Activated naive CD4-positive, alpha-beta T cell treated with anti-CD3 and anti-CD28 coated beads, Interleukin-2, amount 50 U/mL, for 72 hours (primary cell): ENCODE data around the gene ZNF202. TPM values are rescaled to one million over a fixed set of nuclear protein-coding genes. Genes with fewer than 3 reads are reported as not detected.
"Not testable (repeated sequence)": the region's sequence is repeated elsewhere in the genome, so short reads cannot be mapped to it uniquely, and the experiment has no call there.

Experiments
- ATAC-seq, 2 donors: fragments of 150-1000 bp; cut with Tn5 transposase; 2 replicates each; pipeline ENCODE4 v1.10.0; 2021; ENCODE audit warnings: mild to moderate bottlenecking in 2 of 2, moderate library complexity in 2 of 2
- DNase-seq, 2 donors: peaks; one replicate each; pipeline ENCODE4 v3.0.0; 2021 to 2022; ENCODE audit warnings: low spot score in 2 of 2
- H3K27ac Mint-ChIP-seq, 2 donors: one replicate each; pipeline ENCODE4 v1.8.0; 2022; ENCODE audit warnings: mild to moderate bottlenecking in 2 of 2, mixed read lengths in 2 of 2
- H3K36me3 Mint-ChIP-seq, 2 donors: one replicate each; pipeline ENCODE4 v1.8.0; 2022; ENCODE audit warnings: mixed read lengths in 2 of 2
- H3K9me3 Mint-ChIP-seq, 2 donors: one replicate each; pipeline ENCODE4 v1.8.0; 2022; ENCODE audit warnings: mixed read lengths in 2 of 2
- total RNA-seq, 2 donors: library from RNA; stranded (reverse); gene quantifications; one replicate each; pipeline ENCODE4 v1.2.3, GENCODE V29; 2022

ZNF202 gene
- total RNA-seq, 2 donors from 2014 or later: 6.9 to 12.2 TPM

GRCh38 chr11:123751781-123752180 is 10.3 kb upstream of the ZNF202 start:
- Mint-ChIP-seq H3K27ac (no peak overlapping the region), H3K36me3 (no peaks in the 10 kb centered on the region), H3K9me3 (no peaks in the 10 kb centered on the region)
- DNase-seq: no peak
- ATAC-seq: no peak

GRCh38 chr11:123748349-123748748 is 6.9 kb upstream of the ZNF202 start:
- not testable (repeated sequence) for H3K27ac Mint-ChIP-seq, H3K9me3 Mint-ChIP-seq, DNase-seq, ATAC-seq, H3K36me3 Mint-ChIP-seq

GRCh38 chr11:123745764-123746451 is 4.4 kb upstream of the ZNF202 start:
- DNase-seq (no peak), ATAC-seq (no peak)
- no peaks in the 10 kb centered on the region for H3K9me3 Mint-ChIP-seq
- no peak overlapping the region for H3K27ac Mint-ChIP-seq
- peaks cover 5 to 11% of the 10 kb centered on the region in 2 donors for H3K36me3 Mint-ChIP-seq

GRCh38 chr11:123742724-123743120 is 1.3 kb upstream of the ZNF202 start:
- Mint-ChIP-seq H3K27ac (peak overlapping the region in 1 of 2 donors; percentile 91), H3K9me3 (no peaks in the 10 kb centered on the region), H3K36me3 (peaks cover 17 to 25% of the 10 kb centered on the region in 2 donors)
- ATAC-seq (no peak), DNase-seq (no peak)

- Mint-ChIP-seq H3K27ac (peak overlapping the region; percentile 91 to 93), H3K9me3 (no peaks in the 10 kb centered on the region), H3K36me3 (peaks cover 19 to 30% of the 10 kb centered on the region in 2 donors)
- DNase-seq (no peak), ATAC-seq (peak; percentile 16 to 17)
These were observed 717 bp upstream of the ZNF202 start for GRCh38 chr11:123742031-123742723.

- Mint-ChIP-seq H3K27ac (peak overlapping the region; percentile 91 to 99), H3K36me3 (peaks cover 22 to 32% of the 10 kb centered on the region in 2 donors), H3K9me3 (no peaks in the 10 kb centered on the region)
- DNase-seq (no peak), ATAC-seq (no peak)
These were observed 687 bp downstream of the ZNF202 start for GRCh38 chr11:123740787-123741158.

- Mint-ChIP-seq H3K36me3 (peaks cover 27 to 42% of the 10 kb centered on the region in 2 donors), H3K27ac (no peak overlapping the region), H3K9me3 (no peaks in the 10 kb centered on the region)
- ATAC-seq (no peak), DNase-seq (no peak)
These were observed 3.1 kb downstream of the ZNF202 start for GRCh38 chr11:123738374-123738773.

- no peak for DNase-seq
- ATAC-seq: no peak
- Mint-ChIP-seq H3K9me3 (no peaks in the 10 kb centered on the region), H3K27ac (no peak overlapping the region), H3K36me3 (peaks cover 20 to 38% of the 10 kb centered on the region in 2 donors)
These were observed 4.7 kb downstream of the ZNF202 start for GRCh38 chr11:123736769-123737168.

- ATAC-seq (no peak), DNase-seq (no peak)
- peaks cover 8 to 46% of the 10 kb centered on the region in 2 donors for H3K36me3 Mint-ChIP-seq
- peaks cover 12 to 28% of the 10 kb centered on the region in 2 donors for H3K9me3 Mint-ChIP-seq
- H3K27ac Mint-ChIP-seq: no peak overlapping the region
These were observed 11.9 kb downstream of the ZNF202 start for GRCh38 chr11:123729602-123730001.

- no peak for ATAC-seq
- no peak for DNase-seq
- H3K36me3 Mint-ChIP-seq: peaks cover 0 to 50% of the 10 kb centered on the region in 2 donors
- H3K9me3 Mint-ChIP-seq: peaks cover 12 to 31% of the 10 kb centered on the region in 2 donors
- no peak overlapping the region for H3K27ac Mint-ChIP-seq
These were observed 15.3 kb downstream of the ZNF202 start for GRCh38 chr11:123725995-123726655.

- ATAC-seq (peak; percentile 26 to 46), DNase-seq (no peak)
- no peak overlapping the region for H3K27ac Mint-ChIP-seq
- H3K9me3 Mint-ChIP-seq: peaks cover 0 to 1% of the 10 kb centered on the region in 2 donors
- peaks cover 0 to 9% of the 10 kb centered on the region in 2 donors for H3K36me3 Mint-ChIP-seq
These were observed 22.0 kb downstream of the ZNF202 start for GRCh38 chr11:123719452-123719851.

- ATAC-seq (no peak), DNase-seq (no peak)
- Mint-ChIP-seq H3K36me3 (peaks cover 0 to 7% of the 10 kb centered on the region in 2 donors), H3K27ac (peak overlapping the region in 1 of 2 donors; percentile 5), H3K9me3 (no peaks in the 10 kb centered on the region)
These were observed 23.0 kb downstream of the ZNF202 start for GRCh38 chr11:123718469-123718868.

- Mint-ChIP-seq H3K36me3 (peaks cover 0 to 7% of the 10 kb centered on the region in 2 donors), H3K9me3 (no peaks in the 10 kb centered on the region), H3K27ac (peak overlapping the region in 1 of 2 donors; percentile 5)
- ATAC-seq (peak; percentile 26 to 86), DNase-seq (no peak)
These were observed 23.4 kb downstream of the ZNF202 start for GRCh38 chr11:123718063-123718462.

GRCh38 chr11:123712627-123713026 is 28.8 kb downstream of the ZNF202 start:
- not testable (repeated sequence) for H3K27ac Mint-ChIP-seq, H3K36me3 Mint-ChIP-seq, ATAC-seq, DNase-seq, H3K9me3 Mint-ChIP-seq

- ATAC-seq: peak; percentile 47 to 81
- Mint-ChIP-seq H3K9me3 (no peaks in the 10 kb centered on the region), H3K36me3 (no peaks in the 10 kb centered on the region), H3K27ac (no peak overlapping the region)
- DNase-seq: peak in 1 of 2 donors; percentile 65
These were observed 33.8 kb downstream of the ZNF202 start for GRCh38 chr11:123707606-123708205.

- H3K36me3 Mint-ChIP-seq: no peaks in the 10 kb centered on the region
- no peak overlapping the region for H3K27ac Mint-ChIP-seq
- no peak for DNase-seq
- peak in 1 of 2 donors; percentile 11 for ATAC-seq
- H3K9me3 Mint-ChIP-seq: no peaks in the 10 kb centered on the region
These were observed 34.3 kb downstream of the ZNF202 start for GRCh38 chr11:123707206-123707605.

- H3K36me3 Mint-ChIP-seq: no peaks in the 10 kb centered on the region
- no peak overlapping the region for H3K27ac Mint-ChIP-seq
- DNase-seq: no peak
- H3K9me3 Mint-ChIP-seq: no peaks in the 10 kb centered on the region
- no peak for ATAC-seq
These were observed 37.1 kb downstream of the ZNF202 start for GRCh38 chr11:123704341-123704740.
